SK-N-SH treated with all-trans-retinoic acid at 6 μM for 48 hours (cell line): ENCODE measurements around the gene DHCR7.

Experiments used
- ATAC-seq: fragments of 200-7000 bp; cut with Tn5 transposase; 3 replicates; pipeline ENCODE4 v1.9.1; 2020; ENCODE audit warnings: mild to moderate bottlenecking, moderate library complexity
- ARNTL ChIP-seq: fragments of 450-650 bp; formaldehyde crosslinking; IDR thresholded peaks from 2 replicates; pipeline ENCODE4 v1.5.0; 2020; ENCODE audit warnings: low read depth, mild to moderate bottlenecking, moderate library complexity, borderline replicate concordance
- BACH2 ChIP-seq: fragments of 250-450 bp; sonication (Bioruptor Pico); IDR thresholded peaks from 2 replicates; pipeline ENCODE4 v1.9.0; 2021; ENCODE audit warnings: mild to moderate bottlenecking, borderline replicate concordance
- CSDC2 ChIP-seq: fragments of 250-450 bp; sonication (Bioruptor Pico); IDR thresholded peaks from 2 replicates; pipeline ENCODE4 v1.5.0; 2020; ENCODE audit warnings: mild to moderate bottlenecking, moderate library complexity
- CSRNP3 ChIP-seq: fragments of 250-450 bp; sonication (Bioruptor Pico); IDR thresholded peaks from 2 replicates; pipeline ENCODE4 v1.5.1; 2021; ENCODE audit warnings: mild to moderate bottlenecking, moderate library complexity
- ESRRG ChIP-seq: fragments of 250-450 bp; sonication (Bioruptor Pico); IDR thresholded peaks from 2 replicates; pipeline ENCODE4 v1.6.1; 2021; ENCODE audit warnings: mild to moderate bottlenecking
- GLIS3 ChIP-seq: fragments of 250-450 bp; sonication (Bioruptor Pico); IDR thresholded peaks from 2 replicates; pipeline ENCODE4 v1.5.0; 2020; ENCODE audit warnings: mild to moderate bottlenecking, moderate library complexity
- ISL1 ChIP-seq: fragments of 250-450 bp; sonication (Bioruptor Pico); IDR thresholded peaks from 2 replicates; pipeline ENCODE4 v2.1.2; 2022; ENCODE audit warnings: mild to moderate bottlenecking, moderate library complexity
- OSR1 ChIP-seq: fragments of 250-450 bp; sonication (Bioruptor Pico); IDR thresholded peaks from 2 replicates; pipeline ENCODE4 v1.8.0; 2022; ENCODE audit warnings: moderate library complexity, mild to moderate bottlenecking, inconsistent platforms
- POU6F1 ChIP-seq: fragments of 250-450 bp; sonication (Bioruptor Pico); IDR thresholded peaks from 2 replicates; pipeline ENCODE4 v1.8.0; 2021; ENCODE audit warnings: low read depth, mild to moderate bottlenecking, moderate library complexity, borderline replicate concordance
- PPARA ChIP-seq: fragments of 250-450 bp; sonication (Bioruptor Pico); IDR thresholded peaks from 2 replicates; pipeline ENCODE4 v1.5.0; 2020; ENCODE audit warnings: mild to moderate bottlenecking, borderline replicate concordance
- RARB ChIP-seq: fragments of 250-450 bp; sonication (Bioruptor Pico); IDR thresholded peaks from 2 replicates; pipeline ENCODE4 v1.8.0; 2021; ENCODE audit warnings: mild to moderate bottlenecking, moderate library complexity
- SNAI2 ChIP-seq: fragments of 250-450 bp; sonication (Bioruptor Pico); IDR thresholded peaks from 2 replicates; pipeline ENCODE4 v1.5.0; 2020; ENCODE audit warnings: mild to moderate bottlenecking, moderate library complexity
- TCF4 ChIP-seq: fragments of 250-450 bp; sonication (Bioruptor Pico); IDR thresholded peaks from 2 replicates; pipeline ENCODE4 v1.8.0; 2021; ENCODE audit warnings: mild to moderate bottlenecking, moderate library complexity, borderline replicate concordance
- TOX ChIP-seq: fragments of 250-450 bp; sonication (Bioruptor Pico); IDR thresholded peaks from 2 replicates; pipeline ENCODE4 v1.8.0; 2021; ENCODE audit warnings: mild to moderate bottlenecking, moderate library complexity, borderline replicate concordance
- TSHZ2 ChIP-seq: fragments of 250-450 bp; sonication (Bioruptor Pico); IDR thresholded peaks from 2 replicates; pipeline ENCODE4 v1.5.0; 2020; ENCODE audit warnings: mild to moderate bottlenecking, moderate library complexity
- ZC3H10 ChIP-seq: fragments of 250-450 bp; sonication (Bioruptor Pico); IDR thresholded peaks from 2 replicates; pipeline ENCODE4 v1.5.1; 2021; ENCODE audit warnings: mild to moderate bottlenecking, moderate library complexity
- ZFP3 ChIP-seq: fragments of 250-450 bp; sonication (Bioruptor Pico); IDR thresholded peaks from 2 replicates; pipeline ENCODE4 v1.5.0; 2020; ENCODE audit warnings: mild to moderate bottlenecking, moderate library complexity
- ZFP30 ChIP-seq: fragments of 450-650 bp; formaldehyde crosslinking; IDR thresholded peaks from 2 replicates; pipeline ENCODE4 v1.5.0; 2022; ENCODE audit warnings: mild to moderate bottlenecking, moderate library complexity
- ZNF565 ChIP-seq: fragments of 450-650 bp; formaldehyde crosslinking; conservative IDR thresholded peaks from 2 replicates; pipeline ENCODE4 v1.5.0; 2020; ENCODE audit warnings: low read depth, mild to moderate bottlenecking, moderate library complexity
- ZNF70 ChIP-seq: fragments of 450-650 bp; formaldehyde crosslinking; IDR thresholded peaks from 2 replicates; pipeline ENCODE4 v1.5.0; 2020; ENCODE audit warnings: mild to moderate bottlenecking, moderate library complexity
- ZNF8 ChIP-seq: fragments of 450-650 bp; formaldehyde crosslinking; IDR thresholded peaks from 2 replicates; pipeline ENCODE4 v1.5.0; 2020; ENCODE audit warnings: mild to moderate bottlenecking, moderate library complexity
- TF ChIP-seq, protein P1 (sequence below): fragments of 250-450 bp; sonication (Bioruptor Pico); IDR thresholded peaks from 2 replicates; pipeline ENCODE4 v1.5.1; 2020; ENCODE audit warnings: low read depth, mild to moderate bottlenecking, moderate library complexity
- TF ChIP-seq, protein P2 (sequence below): fragments of 250-450 bp; sonication (Bioruptor Pico); IDR thresholded peaks from 2 replicates; pipeline ENCODE4 v1.8.0; 2020; ENCODE audit warnings: mild to moderate bottlenecking, moderate library complexity, borderline replicate concordance

Gene DHCR7

DNA sequence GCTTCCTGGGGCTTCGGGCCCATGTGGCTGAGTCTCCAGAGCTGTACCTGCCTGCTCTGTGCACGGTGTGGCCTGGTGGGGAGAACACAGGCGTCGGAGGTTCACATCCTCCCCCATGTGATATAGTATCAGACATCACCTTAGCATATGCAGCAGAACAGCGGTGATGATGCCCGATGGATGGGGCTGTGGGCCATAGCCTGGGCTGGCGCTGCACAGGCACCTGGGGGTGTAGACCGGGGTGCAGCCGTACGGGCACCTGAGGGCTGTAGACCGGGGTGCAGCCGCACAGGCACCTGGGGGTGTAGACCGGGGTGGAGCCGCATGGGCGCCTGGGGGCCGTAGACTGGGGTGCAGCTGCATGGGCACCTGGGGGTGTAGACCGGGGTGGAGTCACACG lies 34.0 kb upstream of the DHCR7 start:
- no peak for ATAC-seq

DNA sequence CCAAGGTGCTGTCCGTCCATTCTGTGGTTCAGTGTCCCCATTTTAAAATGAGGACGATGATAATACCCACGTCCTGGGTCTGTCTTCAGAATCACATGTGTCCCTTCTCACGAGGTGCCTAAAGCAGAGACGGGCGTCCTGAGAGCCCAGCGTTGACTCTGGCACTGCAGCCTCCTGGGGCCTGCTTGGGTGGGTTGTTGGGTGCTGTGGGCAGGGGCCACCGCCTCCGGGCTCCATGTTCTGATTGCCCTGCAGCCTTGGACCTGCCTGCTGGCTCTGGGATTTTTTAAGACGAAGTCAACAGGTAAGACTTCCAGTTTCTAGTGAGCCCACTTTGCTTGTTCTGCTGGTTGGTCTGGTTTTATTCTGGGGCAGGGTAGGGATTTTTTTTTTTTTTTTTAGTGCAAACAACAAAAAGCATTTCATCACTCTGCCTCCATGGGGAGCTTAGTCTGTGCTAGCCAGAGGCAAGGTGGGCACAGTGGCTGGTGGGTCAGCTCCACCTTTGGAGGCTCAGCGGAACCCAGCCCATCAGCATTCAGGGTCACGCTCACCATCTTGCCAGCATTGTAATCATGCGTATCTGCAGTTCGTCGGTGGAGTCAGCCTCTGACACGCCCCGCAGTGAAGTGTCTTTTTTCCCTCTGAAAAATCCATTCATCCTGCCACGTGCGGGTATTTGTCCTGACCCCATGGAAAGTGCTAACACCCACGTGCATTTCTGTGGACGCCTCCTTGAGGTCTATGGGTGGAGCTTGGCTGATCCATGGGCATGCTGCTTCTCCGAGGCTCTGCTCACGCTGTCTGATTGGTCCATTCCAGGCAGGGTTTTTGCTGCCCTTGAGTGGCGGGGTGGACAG lies 33.1 kb upstream of the DHCR7 start:
- ATAC-seq = no peak

More for the DNA sequence above, 34.0 kb upstream of the DHCR7 start:
- no peak for TF ChIP-seq ZFP3 (CRISPR knock-in tag)
- TF ChIP-seq TCF4 (CRISPR knock-in tag) = no peak
- no peak for TF ChIP-seq ARNTL (CRISPR knock-in tag)
- no peak for TF ChIP-seq ZNF8 (CRISPR knock-in tag)
- no peak for TF ChIP-seq SNAI2 (CRISPR knock-in tag)
- TF ChIP-seq ISL1 (CRISPR knock-in tag) = no peak
- TF ChIP-seq ZNF565 (CRISPR knock-in tag) = no peak
- TF ChIP-seq, protein P1, sequence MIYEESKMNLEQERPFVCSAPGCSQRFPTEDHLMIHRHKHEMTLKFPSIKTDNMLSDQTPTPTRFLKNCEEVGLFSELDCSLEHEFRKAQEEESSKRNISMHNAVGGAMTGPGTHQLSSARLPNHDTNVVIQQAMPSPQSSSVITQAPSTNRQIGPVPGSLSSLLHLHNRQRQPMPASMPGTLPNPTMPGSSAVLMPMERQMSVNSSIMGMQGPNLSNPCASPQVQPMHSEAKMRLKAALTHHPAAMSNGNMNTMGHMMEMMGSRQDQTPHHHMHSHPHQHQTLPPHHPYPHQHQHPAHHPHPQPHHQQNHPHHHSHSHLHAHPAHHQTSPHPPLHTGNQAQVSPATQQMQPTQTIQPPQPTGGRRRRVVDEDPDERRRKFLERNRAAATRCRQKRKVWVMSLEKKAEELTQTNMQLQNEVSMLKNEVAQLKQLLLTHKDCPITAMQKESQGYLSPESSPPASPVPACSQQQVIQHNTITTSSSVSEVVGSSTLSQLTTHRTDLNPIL (CRISPR knock-in tag) = no peak
- TF ChIP-seq PPARA = no peak
- TF ChIP-seq GLIS3 (CRISPR knock-in tag) = no peak
- TF ChIP-seq RARB (CRISPR knock-in tag) = no peak
- no peak for TF ChIP-seq ESRRG
- TF ChIP-seq, all 23 proteins: peak for 0

GRCh38 chr11:71478528-71478840 lies 30.3 kb upstream of the DHCR7 start:
- ATAC-seq = no peak

More for the DNA sequence above, 33.1 kb upstream of the DHCR7 start:
- TF ChIP-seq ZNF565 (CRISPR knock-in tag) = no peak

More at GRCh38 chr11:71478528-71478840, 30.3 kb upstream of the DHCR7 start:
- no peak for TF ChIP-seq ZFP30 (CRISPR knock-in tag)
- TF ChIP-seq TSHZ2 = no peak
- no peak for TF ChIP-seq TCF4 (CRISPR knock-in tag)
- TF ChIP-seq CSRNP3 (CRISPR knock-in tag) = no peak
- TF ChIP-seq ZNF565 (CRISPR knock-in tag) = no peak
- TF ChIP-seq ZC3H10 (CRISPR knock-in tag) = no peak
- no peak for TF ChIP-seq ZNF70 (CRISPR knock-in tag)
- no peak for TF ChIP-seq GLIS3 (CRISPR knock-in tag)
- TF ChIP-seq TOX = no peak
- TF ChIP-seq, protein P2, sequence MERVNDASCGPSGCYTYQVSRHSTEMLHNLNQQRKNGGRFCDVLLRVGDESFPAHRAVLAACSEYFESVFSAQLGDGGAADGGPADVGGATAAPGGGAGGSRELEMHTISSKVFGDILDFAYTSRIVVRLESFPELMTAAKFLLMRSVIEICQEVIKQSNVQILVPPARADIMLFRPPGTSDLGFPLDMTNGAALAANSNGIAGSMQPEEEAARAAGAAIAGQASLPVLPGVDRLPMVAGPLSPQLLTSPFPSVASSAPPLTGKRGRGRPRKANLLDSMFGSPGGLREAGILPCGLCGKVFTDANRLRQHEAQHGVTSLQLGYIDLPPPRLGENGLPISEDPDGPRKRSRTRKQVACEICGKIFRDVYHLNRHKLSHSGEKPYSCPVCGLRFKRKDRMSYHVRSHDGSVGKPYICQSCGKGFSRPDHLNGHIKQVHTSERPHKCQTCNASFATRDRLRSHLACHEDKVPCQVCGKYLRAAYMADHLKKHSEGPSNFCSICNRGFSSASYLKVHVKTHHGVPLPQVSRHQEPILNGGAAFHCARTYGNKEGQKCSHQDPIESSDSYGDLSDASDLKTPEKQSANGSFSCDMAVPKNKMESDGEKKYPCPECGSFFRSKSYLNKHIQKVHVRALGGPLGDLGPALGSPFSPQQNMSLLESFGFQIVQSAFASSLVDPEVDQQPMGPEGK (CRISPR knock-in tag) = no peak
- no peak for TF ChIP-seq POU6F1 (CRISPR knock-in tag)
- no peak for TF ChIP-seq PPARA
- no peak for TF ChIP-seq OSR1 (CRISPR knock-in tag)
- TF ChIP-seq ZFP3 (CRISPR knock-in tag) = no peak
- no peak for TF ChIP-seq ISL1 (CRISPR knock-in tag)
- TF ChIP-seq RARB (CRISPR knock-in tag) = no peak
- TF ChIP-seq BACH2 (CRISPR knock-in tag) = no peak
- no peak for TF ChIP-seq CSDC2 (CRISPR knock-in tag)
- TF ChIP-seq ARNTL (CRISPR knock-in tag) = no peak
